ENCODE results near the gene ZNF697.

- no peak for TF ChIP-seq CTCF (IDR thresholded peaks at IDR 0.05)
- TF ChIP-seq POLR2A (IDR thresholded peaks at IDR 0.05) = no peak
These were observed 17.0 kb downstream of the ZNF697 start for GRCh38 chr1:119631086-119631432.

Measured in esophagus squamous epithelium (tissue), 4 donors.